Fibroblast of mammary gland (primary cell): ENCODE measurements around the gene CDKL1.
"Not testable (repeated sequence)": the region's sequence is repeated elsewhere in the genome, so short reads cannot be mapped to it uniquely, and the experiment has no call there.

ENCODE experiments used
- DNase-seq: peaks from one replicate; pipeline ENCODE4 v3.0.0-alpha.2; 2010; ENCODE audit warnings: low read depth
- H3K4me3 ChIP-seq: 2 replicates; pipeline ENCODE4 v1.5.1; 2011; ENCODE audit warnings: low read depth, mild to moderate bottlenecking, low read length, moderate library complexity; ENCODE audit not compliant: control insufficient read depth
- TF ChIP-seq, protein P1 (sequence below): conservative IDR thresholded peaks from 2 replicates; pipeline ENCODE4 v1.5.1; 2011; ENCODE audit warnings: low read depth, low read length, inconsistent platforms; ENCODE audit not compliant: control insufficient read depth, insufficient read depth

CDKL1 gene

GRCh38 chr14:50360093-50360492 is 36.6 kb downstream of the CDKL1 start:
- DNase-seq: no peak
- TF ChIP-seq, protein P1, sequence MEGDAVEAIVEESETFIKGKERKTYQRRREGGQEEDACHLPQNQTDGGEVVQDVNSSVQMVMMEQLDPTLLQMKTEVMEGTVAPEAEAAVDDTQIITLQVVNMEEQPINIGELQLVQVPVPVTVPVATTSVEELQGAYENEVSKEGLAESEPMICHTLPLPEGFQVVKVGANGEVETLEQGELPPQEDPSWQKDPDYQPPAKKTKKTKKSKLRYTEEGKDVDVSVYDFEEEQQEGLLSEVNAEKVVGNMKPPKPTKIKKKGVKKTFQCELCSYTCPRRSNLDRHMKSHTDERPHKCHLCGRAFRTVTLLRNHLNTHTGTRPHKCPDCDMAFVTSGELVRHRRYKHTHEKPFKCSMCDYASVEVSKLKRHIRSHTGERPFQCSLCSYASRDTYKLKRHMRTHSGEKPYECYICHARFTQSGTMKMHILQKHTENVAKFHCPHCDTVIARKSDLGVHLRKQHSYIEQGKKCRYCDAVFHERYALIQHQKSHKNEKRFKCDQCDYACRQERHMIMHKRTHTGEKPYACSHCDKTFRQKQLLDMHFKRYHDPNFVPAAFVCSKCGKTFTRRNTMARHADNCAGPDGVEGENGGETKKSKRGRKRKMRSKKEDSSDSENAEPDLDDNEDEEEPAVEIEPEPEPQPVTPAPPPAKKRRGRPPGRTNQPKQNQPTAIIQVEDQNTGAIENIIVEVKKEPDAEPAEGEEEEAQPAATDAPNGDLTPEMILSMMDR: no peak
- no peak overlapping the region for H3K4me3 ChIP-seq

DNA sequence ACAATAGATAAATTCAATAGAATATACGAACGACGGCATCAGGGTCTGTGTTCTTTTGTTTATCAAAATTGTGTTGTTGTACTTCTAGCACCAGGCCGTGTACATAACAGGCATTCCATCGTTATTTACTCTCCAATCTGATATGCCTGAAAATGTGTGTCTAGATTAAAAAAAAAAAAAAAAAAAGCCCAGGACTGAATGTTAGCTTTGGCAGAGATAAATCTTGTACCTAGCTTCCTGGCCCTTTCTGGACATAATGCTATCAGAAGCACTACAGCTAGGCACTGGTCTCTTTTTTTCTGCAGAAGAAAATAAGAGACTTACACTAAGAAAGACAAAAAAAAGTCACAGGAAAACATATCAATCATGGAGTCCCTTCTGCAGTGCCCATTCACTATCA is 37.0 kb downstream of the CDKL1 start:
- no peak overlapping the region for H3K4me3 ChIP-seq
- TF ChIP-seq, protein P1: no peak
- no peak for DNase-seq

GRCh38 chr14:50357753-50358395 is 38.8 kb downstream of the CDKL1 start:
- no peak for DNase-seq
- no peak overlapping the region for H3K4me3 ChIP-seq
- TF ChIP-seq, protein P1: no peak

DNA sequence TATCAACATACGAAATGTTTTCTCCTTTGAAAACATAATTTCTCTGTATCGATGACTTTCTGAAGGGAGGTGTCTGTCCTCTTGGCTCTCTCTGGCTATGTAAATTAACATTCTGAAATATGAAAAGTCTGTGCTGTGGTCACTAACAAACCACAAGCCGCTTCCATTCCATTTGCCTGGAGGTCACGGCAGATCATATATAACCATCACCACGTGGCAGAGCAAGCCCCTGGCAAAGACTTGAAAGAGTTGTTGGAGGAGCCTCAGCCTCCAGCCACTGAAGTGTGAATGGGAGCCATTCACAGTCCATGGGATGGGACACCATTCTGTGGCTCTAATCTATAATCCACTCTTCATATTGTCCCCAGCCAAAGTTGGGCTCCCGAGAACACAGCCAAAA is 39.6 kb downstream of the CDKL1 start:
- TF ChIP-seq, protein P1: no peak
- no peak for DNase-seq
- no peak overlapping the region for H3K4me3 ChIP-seq

- DNase-seq, H3K4me3 ChIP-seq: not testable (repeated sequence)
Observed at GRCh38 chr14:50356283-50356682, 40.4 kb downstream of the CDKL1 start.

- TF ChIP-seq, protein P1: no peak
- H3K4me3 ChIP-seq: no peak overlapping the region
Observed at GRCh38 chr14:50355692-50356091, 41.0 kb downstream of the CDKL1 start.

DNA sequence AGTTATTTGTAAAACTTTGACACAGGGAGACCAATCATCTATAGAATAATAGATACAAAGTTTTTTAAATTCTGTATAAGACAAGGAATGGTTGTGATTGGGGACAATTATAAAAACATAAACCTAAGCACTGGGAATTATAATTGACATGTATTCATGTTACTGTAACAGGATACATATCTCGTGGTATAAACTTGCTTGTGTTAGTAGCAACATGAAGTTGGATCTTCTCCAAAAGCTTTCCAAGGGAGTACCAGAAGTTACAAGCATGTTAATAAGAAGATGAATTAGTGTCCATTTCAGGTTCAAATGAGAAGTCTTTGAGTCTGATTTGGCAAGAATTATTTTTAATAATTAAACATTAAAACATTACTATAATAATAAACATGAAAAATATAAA is 42.2 kb downstream of the CDKL1 start:
- TF ChIP-seq, protein P1: no peak
- DNase-seq: no peak
- H3K4me3 ChIP-seq: no peak overlapping the region

More at GRCh38 chr14:50355692-50356091, 41.0 kb downstream of the CDKL1 start:
- no peak for DNase-seq
